H1 (cell line): ENCODE results near the gene PPP2R2B. TPM values are rescaled to one million over a fixed set of nuclear protein-coding genes. Genes with fewer than 3 reads are reported as not detected.

ENCODE experiments used
- CTBP2 ChIP-seq: IDR thresholded peaks from 2 replicates; pipeline ENCODE4 v1.7.0; 2011; ENCODE audit warnings: borderline replicate concordance, mild to moderate bottlenecking, moderate library complexity, mixed read lengths, low read length; ENCODE audit not compliant: insufficient read depth, insufficient read length
- EGR1 ChIP-seq: IDR thresholded peaks from 2 replicates; pipeline ENCODE4 v1.6.1; 2011; ENCODE audit warnings: low read depth, low read length, borderline replicate concordance
- KDM1A ChIP-seq: fragments of 200-600, 300-600 bp; sonication (generic); IDR thresholded peaks from 2 replicates; pipeline ENCODE4 v1.7.1; 2016; ENCODE audit warnings: mild to moderate bottlenecking, low read length, borderline replicate concordance
- YY1 ChIP-seq: IDR thresholded peaks from 2 replicates; pipeline ENCODE4 v1.6.1; 2011; ENCODE audit warnings: low read depth, mild to moderate bottlenecking, low read length
- polyA plus RNA-seq, 7 experiments: library from polyadenylated mRNA; depleted of rRNA in 3 of 7; stranded (reverse) in 5 of 7; unstranded in 2 of 7; fragments of >200 nt in 5 of 7; fragments of 200-250 nt in 2 of 7; gene quantifications; 1 replicate in 5 of 7; 2 replicates in 1 of 7; 4 replicates in 1 of 7; pipeline versions ENCODE4 v1.2.1 to v1.2.3, GENCODE V29; 2011 to 2013; ENCODE audit warnings: missing spikeins in 2 of 7, mixed read lengths in 2 of 7
- total RNA-seq: library from RNA; stranded (reverse); fragmentation: NEBNext Ultra II Directional; extraction: Animal tissue kit (Norgen Biotek cat#: 25700); gene quantifications from 2 replicates; pipeline ENCODE4 v1.2.1, GENCODE V29; 2021

The PPP2R2B gene
- total and polyA plus RNA-seq, 2 of the 8 experiments (the other 6 are each of a cell fraction or from before 2014, with no cell fraction given): 21.1 to 37.1 TPM

GRCh38 chr5:146848133-146848532 is 30.4 kb downstream of the PPP2R2B start (continued):
- TF ChIP-seq YY1 (no peak), EGR1 (no peak), KDM1A (no peak), CTBP2 (no peak)
